DMS114 treated with DMSO at 0.1 percent for 48 hours (cell line): ENCODE measurements around the gene SYCP2L.
"Not testable (repeated sequence)": the region's sequence is repeated elsewhere in the genome, so short reads cannot be mapped to it uniquely, and the experiment has no call there.

ENCODE experiments used
- DNase-seq: peaks from one replicate; lab custom pipeline; 2025; ENCODE audit not compliant: unreplicated experiment; lab: John Stamatoyannopoulos, UW

The SYCP2L gene

GRCh38 chr6:10877871-10878270 lies 9.0 kb upstream of the SYCP2L start:
- no peak for DNase-seq

- DNase-seq = no peak
These were observed 6.5 kb upstream of the SYCP2L start for GRCh38 chr6:10880366-10880765.

GRCh38 chr6:10882253-10882630 lies 4.6 kb upstream of the SYCP2L start:
- DNase-seq = not testable (repeated sequence)

- DNase-seq = no peak
These were observed 4.1 kb upstream of the SYCP2L start for GRCh38 chr6:10882657-10883171.

- DNase-seq = no peak
These were observed 3.3 kb upstream of the SYCP2L start for GRCh38 chr6:10883312-10884244.

- DNase-seq = peak; percentile 53
These were observed 2.4 kb upstream of the SYCP2L start for GRCh38 chr6:10884245-10884972.

GRCh38 chr6:10886365-10886690 lies 524 bp upstream of the SYCP2L start:
- not testable (repeated sequence) for DNase-seq

GRCh38 chr6:10890151-10890550 lies 3.3 kb downstream of the SYCP2L start:
- no peak for DNase-seq

- DNase-seq = no peak
These were observed 5.1 kb downstream of the SYCP2L start for GRCh38 chr6:10891960-10892359.

- no peak for DNase-seq
These were observed 8.1 kb downstream of the SYCP2L start for GRCh38 chr6:10894958-10895357.

GRCh38 chr6:10896691-10897090 lies 9.8 kb downstream of the SYCP2L start:
- DNase-seq = no peak

GRCh38 chr6:10901770-10902169 lies 14.9 kb downstream of the SYCP2L start:
- DNase-seq = no peak

- no peak for DNase-seq
These were observed 17.2 kb downstream of the SYCP2L start for GRCh38 chr6:10904015-10904414.

- DNase-seq = no peak
These were observed 21.4 kb downstream of the SYCP2L start for GRCh38 chr6:10908228-10908627.

GRCh38 chr6:10919520-10919919 lies 32.7 kb downstream of the SYCP2L start:
- not testable (repeated sequence) for DNase-seq

GRCh38 chr6:10933126-10933525 lies 46.3 kb downstream of the SYCP2L start:
- no peak for DNase-seq

GRCh38 chr6:10939840-10940239 lies 53.0 kb downstream of the SYCP2L start:
- no peak for DNase-seq

GRCh38 chr6:10945845-10946244 lies 59.0 kb downstream of the SYCP2L start:
- DNase-seq = no peak

- no peak for DNase-seq
These were observed 61.1 kb downstream of the SYCP2L start for GRCh38 chr6:10947966-10948365.

- DNase-seq = no peak
These were observed 63.0 kb downstream of the SYCP2L start for GRCh38 chr6:10949579-10950490.

- DNase-seq = peak; percentile 45
These were observed 64.9 kb downstream of the SYCP2L start for GRCh38 chr6:10951675-10952282.
